ENCODE measurements around the gene APLP2.
"Not testable (repeated sequence)": the region's sequence is repeated elsewhere in the genome, so short reads cannot be mapped to it uniquely, and the experiment has no call there.

Gene APLP2

DNA sequence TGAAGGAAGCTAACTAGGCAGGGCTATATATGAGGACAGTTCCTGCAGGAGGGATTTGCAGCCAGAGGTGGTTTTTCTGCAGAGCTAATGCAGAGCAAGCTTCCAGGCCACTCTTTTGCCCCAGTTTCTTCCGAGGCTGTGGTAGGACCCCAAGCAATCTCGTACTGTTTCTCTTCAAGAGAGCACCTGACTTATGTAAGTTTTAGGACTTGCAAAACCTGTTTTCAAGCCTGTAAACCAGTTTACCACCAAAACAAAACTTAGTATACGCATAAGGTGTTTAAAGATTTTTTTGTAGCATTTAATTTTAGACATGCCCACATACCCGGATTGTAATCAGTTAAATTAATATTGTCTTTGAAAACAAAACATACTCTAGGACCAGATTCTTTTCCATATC is 7.7 kb upstream of the APLP2 start:
- DNase-seq: no peak

DNA sequence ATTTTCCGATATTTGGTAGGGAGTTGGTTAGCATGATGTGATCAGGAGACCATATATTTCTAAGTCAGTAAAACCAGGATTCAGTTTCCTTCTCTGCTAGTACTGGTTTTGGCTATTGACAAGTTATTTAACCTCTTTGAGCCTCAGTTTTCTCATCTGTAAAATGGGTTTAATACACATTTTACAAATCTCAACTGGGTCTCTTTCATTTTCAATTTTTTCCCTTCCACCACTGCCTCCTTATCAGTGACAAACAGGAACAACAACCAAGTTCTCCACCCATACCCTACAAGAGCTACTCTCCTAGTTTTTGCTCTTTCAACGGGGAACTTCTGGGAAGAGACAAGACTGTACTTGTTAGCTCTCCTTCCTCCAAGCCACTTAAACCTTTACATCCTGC is 6.2 kb upstream of the APLP2 start:
- no peak for DNase-seq

DNA sequence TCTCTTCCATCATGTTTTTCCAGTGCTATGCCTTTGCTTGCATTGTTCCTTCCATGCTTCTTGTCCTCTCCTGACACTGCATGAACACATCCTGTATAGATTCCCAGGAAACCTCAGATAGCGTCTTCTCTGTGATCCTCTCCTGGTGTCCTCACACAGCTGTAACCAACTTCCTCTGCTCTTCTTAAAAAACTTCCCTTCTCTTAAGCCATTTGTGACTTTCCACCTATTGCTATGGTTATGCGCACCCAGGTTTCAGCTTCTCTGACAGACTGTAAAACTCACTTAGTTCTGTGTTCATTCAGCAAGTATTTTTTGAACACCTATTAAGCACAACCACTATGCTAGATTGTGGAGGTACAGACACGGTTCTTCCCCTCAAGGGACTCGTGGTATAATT is 5.1 kb upstream of the APLP2 start:
- DNase-seq: no peak

DNA sequence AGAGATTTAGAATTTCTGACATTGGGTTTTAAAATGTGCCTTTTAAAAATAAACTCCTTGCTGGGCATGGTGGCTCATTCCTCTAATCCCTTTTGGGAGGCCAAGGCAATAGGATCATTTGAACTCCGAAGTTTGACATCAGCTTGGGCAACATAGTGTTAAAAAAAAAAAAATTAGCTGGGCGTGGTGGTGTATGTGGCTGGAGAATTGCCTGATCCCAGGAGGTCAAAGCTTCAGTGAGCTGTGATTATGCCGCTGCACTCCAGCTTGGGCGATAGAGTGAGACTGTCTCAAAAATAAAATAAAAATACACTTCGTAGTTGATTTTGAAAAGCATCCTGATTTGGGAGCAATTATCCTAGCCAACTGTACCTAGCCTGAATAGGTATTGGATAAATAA is 3.4 kb upstream of the APLP2 start:
- DNase-seq: no peak

DNA sequence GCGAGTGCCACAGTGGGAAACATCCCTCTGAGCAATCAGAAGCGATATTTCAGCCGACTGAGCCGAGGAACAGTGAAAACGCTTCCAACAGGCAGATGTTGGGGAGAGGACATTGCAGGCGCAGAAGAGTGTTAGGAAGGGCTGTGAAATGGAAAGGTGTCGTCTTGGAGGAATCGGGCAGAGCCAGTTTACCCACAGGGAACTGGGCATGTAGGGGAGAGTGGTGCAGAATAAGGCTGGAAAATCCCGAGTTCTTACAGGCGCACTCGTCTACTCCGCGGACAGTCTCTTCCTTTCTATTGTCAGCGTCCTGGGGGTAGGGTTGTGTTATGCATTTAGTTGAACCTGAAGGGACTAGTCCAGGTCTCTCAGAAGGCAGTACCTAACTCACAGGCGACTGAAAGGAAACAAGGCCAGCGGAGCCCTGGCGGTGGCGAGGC is 1.1 kb upstream of the APLP2 start:
- no peak for DNase-seq

DNA sequence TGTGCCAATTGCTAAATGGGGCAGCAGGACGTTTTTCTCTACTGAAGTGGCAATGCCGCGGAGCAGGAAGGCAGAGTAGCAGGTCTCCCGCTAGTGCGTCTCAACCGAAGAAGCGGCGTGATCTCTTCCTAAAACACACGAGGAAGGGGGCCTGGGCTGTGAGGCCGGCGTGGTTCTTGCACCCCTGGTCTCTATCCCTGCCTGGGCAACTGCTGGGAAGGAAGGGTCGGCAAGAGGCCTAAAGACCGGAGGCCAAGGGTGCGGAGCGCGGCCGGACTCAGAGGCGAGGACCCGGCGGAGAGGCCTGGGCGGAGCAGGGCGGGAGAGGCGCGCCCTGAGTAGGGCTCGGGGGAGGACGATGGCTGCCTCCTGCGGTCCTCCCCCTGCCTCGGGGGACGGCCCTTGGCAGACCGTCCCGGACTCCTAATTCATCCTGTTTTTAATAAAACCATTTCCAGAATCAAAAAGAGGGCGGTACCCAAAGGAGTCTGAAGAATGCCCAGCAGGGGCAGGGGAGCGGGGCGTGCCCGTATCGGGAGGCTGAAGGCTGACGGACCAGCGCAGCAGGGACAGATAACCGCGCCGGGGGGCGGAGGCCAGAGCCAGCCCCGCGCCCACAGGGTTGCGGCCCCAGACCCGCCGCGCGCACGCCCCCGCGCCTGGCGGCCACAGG is 572 bp upstream of the APLP2 start:
- peak; percentile 51 for DNase-seq

DNA sequence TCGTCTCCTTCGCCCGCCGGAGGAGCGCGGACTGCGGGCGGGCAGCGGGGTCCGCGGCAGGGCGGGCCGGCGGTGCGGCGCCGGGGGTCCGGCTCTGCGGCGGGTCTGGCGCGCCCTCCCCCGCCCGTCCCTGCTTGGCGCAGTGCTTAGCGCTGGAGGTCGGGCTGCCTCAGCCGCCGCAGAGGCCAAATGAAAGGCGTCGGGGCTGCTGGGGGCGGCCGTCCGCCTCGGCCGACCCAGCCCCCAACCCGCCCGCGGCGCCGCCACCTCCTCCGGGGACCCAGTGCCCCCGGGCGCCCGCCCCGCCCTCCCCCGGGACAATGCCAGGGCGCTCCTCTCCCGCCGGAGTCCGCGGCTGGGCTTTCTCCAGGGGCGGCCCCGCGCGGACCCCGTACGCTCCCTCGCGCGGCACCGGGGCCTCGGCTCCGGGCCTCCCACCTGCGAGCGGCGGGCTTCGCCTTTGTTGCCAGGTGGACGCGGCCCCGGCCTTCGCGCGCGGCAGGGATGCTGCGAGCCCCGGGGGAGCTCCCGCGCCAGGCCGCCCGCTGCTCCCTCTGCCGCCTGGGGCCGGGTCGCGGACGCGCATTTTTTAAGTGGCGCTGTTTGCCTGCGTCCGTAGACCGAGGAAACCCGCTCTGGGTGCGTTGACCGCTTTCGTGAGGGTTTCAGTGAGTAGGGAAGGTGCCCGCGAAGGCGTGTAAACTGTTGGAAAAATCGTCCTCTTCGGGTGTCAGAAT is 583 bp downstream of the APLP2 start:
- DNase-seq: no peak

DNA sequence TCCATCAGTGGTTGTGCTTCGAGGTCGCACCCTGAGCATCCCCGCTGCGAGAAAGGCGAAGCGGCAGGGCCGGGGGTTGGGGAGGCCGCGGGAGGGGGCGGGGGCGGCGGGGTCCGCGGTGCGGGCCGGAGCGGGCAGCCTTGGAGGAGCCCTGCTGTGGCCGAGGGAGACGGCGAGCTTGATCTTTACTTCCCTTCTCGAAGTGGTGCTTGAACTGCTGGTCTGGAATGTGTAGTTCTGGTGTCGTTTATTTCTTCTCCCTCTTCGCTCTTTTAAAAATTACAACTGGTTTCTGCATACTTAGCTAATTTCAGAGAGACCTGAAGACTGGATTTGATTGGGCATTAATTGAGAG is 1.1 kb downstream of the APLP2 start:
- no peak for DNase-seq

DNA sequence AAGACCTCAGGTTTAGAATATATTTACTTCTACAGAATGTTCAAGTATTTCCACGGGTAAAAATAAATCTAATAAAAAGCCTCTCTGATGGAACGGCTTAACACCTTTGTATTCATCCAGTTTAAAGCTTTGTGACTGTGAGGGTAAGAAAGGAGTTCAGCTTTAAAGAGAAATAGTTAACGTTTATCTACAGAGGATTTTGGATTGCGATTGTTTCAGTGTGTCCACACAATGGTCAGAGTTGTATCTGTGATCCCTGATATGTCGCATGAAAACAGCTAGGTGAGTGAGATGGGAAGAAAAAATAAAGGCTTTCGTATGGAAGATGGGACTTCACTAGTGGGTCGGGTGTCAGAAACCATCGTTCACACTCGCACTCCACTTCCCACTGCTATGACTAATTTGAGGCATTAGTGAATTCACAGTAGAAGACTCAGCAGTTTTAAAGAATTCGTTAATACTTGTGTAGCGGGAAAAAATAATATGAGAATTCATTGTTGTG is 1.6 kb downstream of the APLP2 start:
- no peak for DNase-seq

DNA sequence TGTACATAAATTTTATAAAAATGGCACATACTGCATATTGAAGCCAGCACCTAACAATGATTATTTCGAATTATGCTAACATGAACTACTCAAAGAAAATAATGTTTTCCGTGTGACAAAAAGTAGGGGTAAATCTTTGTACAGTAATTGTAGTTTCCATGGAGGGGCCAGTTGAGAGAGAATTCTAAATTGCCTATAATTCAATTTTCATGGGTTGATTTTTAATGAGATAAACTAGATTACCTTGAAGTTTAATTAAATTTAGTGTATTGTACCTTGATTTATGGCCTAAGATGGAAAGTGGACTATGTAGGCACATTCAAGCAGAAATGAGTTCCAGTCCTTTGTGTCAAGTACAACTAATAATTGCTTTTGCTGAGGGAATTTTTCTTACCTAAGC is 5.0 kb downstream of the APLP2 start:
- DNase-seq: no peak

DNA sequence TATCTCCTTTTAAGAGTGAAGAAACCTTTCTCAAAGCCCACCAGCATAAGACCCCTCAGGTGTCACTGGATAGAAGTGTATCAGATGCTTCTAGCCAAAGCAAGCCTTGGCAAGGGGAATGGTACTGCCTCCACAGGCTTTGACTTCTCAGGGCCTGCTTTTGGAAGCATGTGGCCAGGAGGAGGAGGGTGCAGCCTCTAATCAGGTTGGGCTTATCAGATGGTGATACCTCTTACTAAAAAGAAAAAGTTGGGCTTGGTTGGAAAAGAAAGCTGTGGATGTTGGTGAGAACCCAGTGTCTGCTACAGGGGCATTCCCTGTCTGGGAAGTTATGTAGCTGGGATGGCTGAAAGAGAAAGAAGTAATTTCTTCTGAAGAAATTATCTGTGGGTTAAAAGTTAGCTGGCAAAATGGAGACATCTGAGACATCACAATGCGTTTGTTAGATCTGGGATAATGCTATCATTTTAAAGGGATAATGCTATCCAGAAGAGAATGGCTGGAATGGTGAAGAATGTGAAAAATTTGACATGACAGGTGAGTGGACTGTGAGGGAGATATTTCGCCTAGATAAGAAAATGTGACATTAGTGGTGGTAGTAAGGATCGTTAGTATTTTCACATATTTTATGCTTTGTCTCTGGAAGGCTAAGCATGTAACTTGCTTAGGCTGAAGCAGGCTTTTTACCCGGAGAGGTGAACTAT is 7.2 kb downstream of the APLP2 start:
- no peak for DNase-seq

DNA sequence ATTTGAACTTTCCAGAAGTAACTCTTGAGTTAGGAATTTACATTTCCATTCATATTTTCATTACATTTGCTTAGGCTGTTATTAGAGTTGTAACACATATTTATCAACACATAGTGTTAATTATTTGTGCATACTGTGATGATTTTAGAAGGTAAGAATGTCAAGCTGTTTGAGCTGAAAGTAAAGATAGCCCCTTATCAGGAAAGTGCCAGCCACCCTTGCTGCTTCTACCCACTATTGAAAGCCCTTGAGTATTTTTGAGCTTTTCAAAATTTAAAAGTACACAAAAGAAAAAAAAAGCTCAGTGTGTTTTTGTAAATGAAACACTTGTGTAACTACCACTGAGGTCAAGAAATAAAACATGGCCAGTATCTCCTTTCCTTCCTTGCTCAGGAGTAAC is 8.0 kb downstream of the APLP2 start:
- DNase-seq: no peak

DNA sequence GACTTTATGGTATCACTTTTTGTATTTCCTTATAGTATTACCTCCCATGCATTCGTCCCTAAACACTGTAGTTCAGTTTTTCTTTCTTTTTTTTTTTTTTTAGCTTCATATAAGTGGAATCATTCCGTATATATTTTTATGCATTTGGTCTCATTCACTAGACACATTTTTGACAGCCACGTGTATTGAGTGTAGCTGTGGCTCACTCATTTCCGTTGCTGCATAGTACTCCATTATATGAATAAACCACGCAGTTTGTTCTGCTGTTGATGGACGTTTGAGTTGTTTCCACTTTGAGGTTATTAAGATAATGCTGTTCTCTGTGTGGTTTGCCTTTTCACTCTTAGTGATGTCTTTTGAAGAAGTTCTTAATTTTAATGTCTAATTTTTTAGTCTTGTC is 8.4 kb downstream of the APLP2 start:
- no peak for DNase-seq

DNA sequence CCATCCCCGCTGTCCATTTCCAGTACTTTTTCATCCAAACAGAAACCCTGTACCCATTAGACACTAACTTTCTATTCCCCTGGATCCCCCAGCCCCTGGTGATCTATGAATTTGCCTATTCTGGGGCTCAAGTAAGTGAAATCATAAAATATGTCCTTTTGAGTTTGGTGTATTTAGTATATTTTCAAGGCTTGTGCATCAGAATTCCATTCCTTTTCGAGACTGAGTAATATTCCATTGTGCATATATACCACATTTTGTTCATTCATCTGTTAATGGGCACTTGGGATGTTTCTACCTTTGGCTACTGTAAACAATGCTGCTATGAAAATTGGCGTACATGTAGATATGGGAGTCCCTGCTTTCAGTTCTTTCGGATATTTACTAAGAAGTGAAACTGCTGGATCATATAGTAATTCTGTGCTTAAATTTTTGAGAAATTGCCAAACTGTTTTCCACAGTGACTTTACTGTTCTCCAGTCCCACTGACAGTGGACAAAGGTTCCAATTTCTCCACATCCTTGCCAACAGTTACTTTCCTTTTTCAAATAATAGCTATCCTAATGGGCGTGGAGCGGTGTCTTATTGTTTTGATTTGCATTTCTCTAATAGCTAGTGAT is 16.1 kb downstream of the APLP2 start:
- no peak for DNase-seq

DNA sequence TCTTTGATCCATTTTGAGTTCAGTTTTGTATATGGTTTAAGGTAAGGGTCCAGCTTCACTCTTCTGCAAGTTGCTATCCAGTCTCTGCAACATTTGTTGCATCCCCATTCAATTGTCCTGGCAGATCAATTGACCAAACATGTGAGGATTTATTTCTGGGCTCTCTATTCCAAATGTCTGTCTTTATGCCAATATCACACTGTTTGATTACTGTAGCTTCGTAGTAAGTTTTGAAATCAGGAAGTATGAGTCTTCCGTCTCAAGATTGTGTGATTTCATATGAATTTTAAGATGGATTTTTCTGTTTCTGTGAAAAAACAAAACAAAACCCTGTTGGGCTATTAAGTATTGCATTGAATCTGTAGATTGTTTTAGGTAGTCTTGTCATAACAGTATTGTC is 17.0 kb downstream of the APLP2 start:
- DNase-seq: no peak

DNA sequence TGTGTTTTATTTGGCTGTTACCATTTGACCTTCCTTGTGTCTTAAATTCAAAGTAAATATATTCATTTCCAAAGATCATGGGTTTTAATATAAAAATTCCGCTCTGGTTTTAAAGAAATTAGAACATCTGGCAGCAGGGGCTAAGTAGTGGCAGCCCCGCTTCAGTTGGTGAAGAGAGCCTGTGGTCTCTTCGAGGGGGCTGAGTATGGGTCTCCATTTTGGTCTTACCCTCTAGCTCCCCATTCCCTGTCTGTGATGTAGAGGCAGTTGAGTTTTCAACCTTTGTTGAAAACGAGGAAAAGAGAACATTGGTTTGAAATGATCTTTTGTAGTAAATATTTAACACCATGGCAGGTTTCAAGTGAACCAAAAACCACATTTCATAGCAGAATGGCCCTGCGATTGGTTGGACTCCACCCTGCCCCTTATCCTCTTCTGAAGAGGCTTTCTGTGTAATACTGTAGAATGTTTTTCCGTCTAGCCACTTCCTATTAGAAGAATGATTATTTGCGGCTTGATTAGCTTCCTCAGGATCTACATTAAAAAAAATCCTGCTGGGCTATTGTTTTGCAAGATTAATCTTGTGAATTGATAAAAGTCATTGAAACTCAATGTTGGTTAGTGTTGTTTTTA is 17.7 kb downstream of the APLP2 start:
- no peak for DNase-seq

DNA sequence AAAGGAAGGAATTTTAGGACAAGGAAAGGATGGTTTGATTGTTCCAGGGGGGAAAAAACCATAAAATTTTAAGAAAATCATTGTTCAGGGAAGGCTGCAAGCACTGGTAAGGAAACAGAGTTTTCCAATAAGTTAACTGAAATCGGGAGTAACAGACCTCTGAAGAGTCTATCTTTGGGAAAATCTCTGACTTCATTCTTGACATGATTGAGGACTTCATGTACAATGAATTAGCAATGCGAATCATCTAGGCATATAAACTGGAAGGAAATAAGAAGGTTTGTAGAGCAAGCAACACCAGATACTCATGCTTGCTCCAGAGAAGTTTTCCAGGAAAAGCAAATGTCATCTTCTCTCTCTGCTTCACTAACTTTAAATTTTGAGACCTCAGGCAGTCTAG is 18.5 kb downstream of the APLP2 start:
- DNase-seq: no peak

DNA sequence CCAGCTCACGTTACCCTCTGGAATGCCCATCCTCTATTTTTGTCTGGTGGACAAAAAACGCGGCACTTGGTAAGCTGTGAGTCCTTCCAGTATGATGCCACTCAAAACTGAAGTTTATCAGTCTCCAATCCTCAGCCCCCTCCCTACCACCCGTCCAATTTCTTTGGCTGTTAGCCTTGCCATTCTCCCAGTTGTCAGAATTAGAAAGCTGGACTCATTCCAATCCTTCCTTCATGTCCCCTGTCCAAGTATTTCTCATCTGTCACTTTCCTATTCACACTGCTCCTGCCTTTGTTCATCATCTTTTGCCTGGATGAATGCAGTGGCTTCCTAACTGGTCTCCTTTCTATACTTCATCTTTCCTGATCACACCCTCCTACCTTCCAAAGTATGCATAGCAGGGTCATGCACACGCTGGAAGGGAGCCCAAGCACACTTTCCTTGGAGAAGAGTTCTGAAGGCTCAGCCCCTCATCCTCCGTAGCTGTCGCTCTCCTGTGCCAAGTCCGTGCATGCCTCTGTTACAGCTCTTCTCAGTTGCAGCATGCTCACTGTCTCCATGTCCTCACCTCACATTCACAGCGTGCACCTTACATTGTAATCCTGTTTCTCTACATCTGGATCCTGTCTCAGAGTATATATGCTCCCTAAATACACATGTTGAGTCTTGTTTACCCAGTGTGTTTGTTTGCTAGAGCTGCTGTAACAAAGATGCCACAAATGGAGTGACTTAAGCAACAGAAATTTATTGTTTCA is 19.4 kb downstream of the APLP2 start:
- DNase-seq: no peak

DNA sequence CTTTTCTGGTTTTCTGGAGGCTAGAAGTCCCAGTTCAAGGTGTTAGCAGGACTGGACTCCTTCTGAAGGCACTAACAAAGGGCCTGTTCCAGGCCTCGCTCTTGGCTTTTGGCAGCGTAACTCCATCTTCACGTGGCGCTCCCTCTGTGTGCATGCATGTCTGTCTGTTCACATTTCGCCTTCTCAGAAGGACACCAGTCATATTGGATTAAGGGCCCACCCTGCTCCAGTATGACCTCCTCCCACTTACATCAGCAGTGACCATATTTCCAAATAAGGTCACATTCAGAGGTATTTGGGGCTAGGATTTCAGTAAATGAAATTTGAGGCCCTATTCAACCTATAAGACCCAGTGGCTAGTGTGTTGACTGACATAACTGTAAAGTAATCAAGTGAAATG is 20.0 kb downstream of the APLP2 start:
- no peak for DNase-seq

DNA sequence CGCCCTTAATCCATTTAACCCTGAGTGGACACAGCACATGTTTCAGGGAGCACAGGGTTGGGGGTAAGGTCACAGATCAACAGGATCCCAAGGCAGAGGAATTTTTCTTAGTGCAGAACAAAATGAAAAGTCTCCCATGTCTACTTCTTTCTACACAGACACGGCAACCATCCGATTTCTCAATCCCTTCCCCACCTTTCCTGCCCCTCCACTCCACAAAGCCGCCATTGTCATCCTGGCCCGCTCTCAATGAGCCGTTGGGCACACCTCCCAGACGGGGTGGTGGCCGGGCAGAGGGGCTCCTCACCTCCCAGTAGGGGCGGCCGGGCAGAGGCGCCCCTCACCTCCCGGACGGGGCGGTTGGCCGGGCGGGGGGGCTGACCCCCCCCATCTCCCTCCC is 20.8 kb downstream of the APLP2 start:
- DNase-seq: not testable (repeated sequence)

DNA sequence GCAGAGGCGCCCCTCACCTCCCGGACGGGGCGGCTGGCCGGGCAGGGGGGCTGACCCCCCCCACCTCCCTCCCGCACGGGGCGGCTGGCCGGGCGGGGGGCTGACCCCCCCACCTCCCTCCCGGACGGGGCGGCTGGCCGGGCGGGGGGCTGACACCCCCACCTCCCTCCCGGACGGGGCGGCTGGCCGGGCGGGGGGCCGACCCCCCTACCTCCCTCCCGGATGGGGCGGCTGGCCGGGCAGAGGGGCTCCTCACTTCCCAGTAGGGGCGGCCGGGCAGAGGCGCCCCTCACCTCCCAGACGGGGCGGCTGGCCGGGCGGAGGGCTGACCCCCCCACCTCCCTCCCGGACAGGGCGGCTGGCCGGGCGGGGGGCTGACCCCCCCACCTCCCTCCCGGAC is 21.5 kb downstream of the APLP2 start:
- DNase-seq: not testable (repeated sequence)

DNA sequence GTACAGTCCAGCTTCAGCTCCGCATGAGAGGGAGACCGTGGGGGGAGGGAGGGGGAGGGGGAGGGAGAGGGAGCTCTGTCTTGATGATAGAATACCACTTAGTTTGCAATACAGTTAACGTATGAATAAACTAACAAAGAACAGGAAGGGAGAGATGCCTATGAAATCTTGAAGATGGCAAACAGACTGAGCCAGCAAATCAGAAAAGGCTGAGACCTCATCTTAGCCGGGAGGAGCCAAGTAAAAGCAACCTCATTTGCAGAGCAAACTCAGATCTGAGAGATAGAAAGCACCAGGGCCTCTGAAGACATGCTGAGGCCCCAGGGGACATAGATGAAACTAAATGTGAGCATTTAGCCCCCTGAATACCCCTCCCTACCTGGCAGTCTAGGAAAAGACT is 23.0 kb downstream of the APLP2 start:
- no peak for DNase-seq

All from DMS153 (cell line).